ENCODE results near the gene CRCP. TPM values are rescaled to one million over a fixed set of nuclear protein-coding genes. Genes with fewer than 3 reads are reported as not detected.
A peak's percentile ranks its signal among the peaks of the same experiment; 100 is the strongest.
"Not testable (repeated sequence)": the region's sequence is repeated elsewhere in the genome, so short reads cannot be mapped to it uniquely, and the experiment has no call there.

CRCP gene
- total RNA-seq, 6 experiments from 2014 or later = 17.2 to 38.0 (median 24.4) TPM

GRCh38 chr7:66105263-66105748 lies 9.3 kb upstream of the CRCP start:
- DNase-seq (no peak), ATAC-seq (no peak)
- H3K27me3 ChIP-seq = no peaks in the 10 kb centered on the region
- TF ChIP-seq POLR2A (IDR thresholded peaks at IDR 0.05) (no peak), CTCF (IDR thresholded peaks at IDR 0.05) (no peak)
- 94% methylated on average over 2 of the region's 5 CpGs for WGBS (ENCODE audit: insufficient coverage, low coverage, low lambda C conversion rate, missing lambda C conversion rate)
- H3K36me3 ChIP-seq = no peaks in the 10 kb centered on the region
- peak overlapping the region in 2 of 3 donors; percentile 0 to 34 for H3K27ac ChIP-seq
- intact Hi-C loops (cut with DNase I) = no loop called here
- H3K4me1 ChIP-seq = peaks cover 0 to 6% (median 0%) of the 10 kb centered on the region in 4 donors
- no peak overlapping the region for H3K4me3 ChIP-seq
- H3K9me3 ChIP-seq = no peaks in the 10 kb centered on the region

DNA sequence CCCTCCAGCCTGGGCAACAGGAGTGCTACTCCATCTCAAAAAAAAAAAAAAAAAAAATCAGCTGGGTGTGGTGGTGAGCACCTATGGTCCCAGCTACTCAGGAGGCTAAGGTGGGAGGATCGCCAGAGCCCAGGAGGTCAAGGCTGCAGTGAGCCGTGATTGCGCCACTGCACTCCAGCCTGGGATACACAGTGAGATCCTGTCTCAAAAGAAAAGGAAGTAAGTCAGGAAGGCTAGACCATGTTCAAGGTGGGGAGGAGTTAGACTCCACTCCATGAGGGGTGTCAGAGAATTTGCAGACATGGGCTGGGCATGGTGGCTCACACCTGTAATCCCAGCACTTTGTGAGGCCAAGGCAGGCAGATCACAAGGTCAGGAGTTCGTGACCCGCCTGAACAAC lies 6.2 kb upstream of the CRCP start:
- H3K4me3 ChIP-seq; DNase-seq; ATAC-seq; H3K4me1 ChIP-seq; intact Hi-C loops (cut with DNase I); H3K9me3 ChIP-seq; H3K36me3 ChIP-seq; H3K27ac ChIP-seq; H3K27me3 ChIP-seq: not testable (repeated sequence)
- WGBS (ENCODE audit: insufficient coverage, low coverage, low lambda C conversion rate, missing lambda C conversion rate) = 75% methylated on average over 4 of the region's 5 CpGs

- 52% methylated on average over 6 of the region's 9 CpGs for WGBS (ENCODE audit: insufficient coverage, low coverage, low lambda C conversion rate, missing lambda C conversion rate)
- DNase-seq (no peak), ATAC-seq (no peak)
- no peak for TF ChIP-seq CTCF (IDR thresholded peaks at IDR 0.05)
- TF ChIP-seq POLR2A (IDR thresholded peaks at IDR 0.05) = no peak
- no peaks in the 10 kb centered on the region for H3K36me3 ChIP-seq
- H3K4me1 ChIP-seq = peaks cover 0 to 13% (median under 1%) of the 10 kb centered on the region in 4 donors
- no peak overlapping the region for H3K4me3 ChIP-seq
- no peaks in the 10 kb centered on the region for H3K9me3 ChIP-seq
- no peaks in the 10 kb centered on the region for H3K27me3 ChIP-seq
- intact Hi-C loops (cut with DNase I) = no loop called here
- H3K27ac ChIP-seq = no peak overlapping the region
These were observed 3.8 kb upstream of the CRCP start for GRCh38 chr7:66110856-66111255.

DNA sequence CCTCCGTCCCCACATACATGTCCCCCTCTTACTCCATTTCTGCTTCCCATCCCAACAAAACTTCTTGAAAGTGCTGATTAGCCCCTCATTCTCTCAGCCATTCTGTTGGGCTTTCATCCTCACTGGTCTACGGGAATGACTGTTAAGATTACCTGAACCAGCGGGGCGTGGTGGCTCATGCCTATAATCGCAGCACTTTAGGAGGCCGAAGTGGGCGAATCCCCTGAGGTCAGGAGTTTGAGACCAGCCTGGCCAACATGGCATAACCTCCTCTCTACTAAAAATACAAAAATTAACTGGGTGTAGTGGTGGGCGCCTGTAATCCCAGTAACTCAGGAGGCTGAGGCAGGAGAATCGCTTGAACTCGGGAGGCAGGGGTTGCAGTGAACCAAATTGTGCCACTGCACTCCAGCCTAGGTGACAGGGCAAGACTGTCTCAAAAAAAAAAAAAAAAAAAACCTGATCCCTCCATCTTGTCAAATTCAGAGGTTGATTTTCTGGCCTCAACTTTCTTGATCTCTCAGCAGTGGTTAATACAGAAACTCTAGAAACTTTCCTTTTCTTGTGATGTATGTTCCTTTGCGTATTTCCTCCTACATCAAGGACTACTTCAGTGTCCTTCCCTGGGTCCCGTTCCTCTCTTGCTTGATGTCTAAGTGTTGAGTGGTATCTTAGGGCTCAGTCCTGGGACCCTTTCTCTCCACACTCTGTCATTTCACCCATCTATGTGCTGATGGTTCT lies 2.2 kb downstream of the CRCP start:
- H3K4me3 ChIP-seq; H3K9me3 ChIP-seq; H3K27me3 ChIP-seq; H3K36me3 ChIP-seq; H3K27ac ChIP-seq; ATAC-seq; DNase-seq; intact Hi-C loops (cut with DNase I): not testable (repeated sequence)
- H3K4me1 ChIP-seq = peaks cover 0 to 46% (median 13%) of the 10 kb centered on the region in 4 donors
- 92% methylated on average over 9 of the region's 12 CpGs for WGBS (ENCODE audit: insufficient coverage, low coverage, low lambda C conversion rate, missing lambda C conversion rate)

- intact Hi-C loops (cut with DNase I) = no loop called here
- peaks cover 0 to 46% (median 13%) of the 10 kb centered on the region in 4 donors for H3K4me1 ChIP-seq
- TF ChIP-seq POLR2A (IDR thresholded peaks at IDR 0.05) = no peak
- no peak for TF ChIP-seq CTCF (IDR thresholded peaks at IDR 0.05)
- H3K9me3 ChIP-seq = no peaks in the 10 kb centered on the region
- DNase-seq = no peak
- 90% methylated on average over 2 of the region's 3 CpGs for WGBS (ENCODE audit: insufficient coverage, low coverage, low lambda C conversion rate, missing lambda C conversion rate)
- no peaks in the 10 kb centered on the region for H3K27me3 ChIP-seq
- H3K27ac ChIP-seq = peak overlapping the region in 1 of 3 donors; percentile 47
- no peak overlapping the region for H3K4me3 ChIP-seq
- H3K36me3 ChIP-seq = peaks cover 0 to 7% (median 2%) of the 10 kb centered on the region in 4 donors
- ATAC-seq = no peak
These were observed 4.0 kb downstream of the CRCP start for GRCh38 chr7:66118603-66119002.
